GM08714 (cell line): Measurements from ENCODE around the gene CTTN.

Source experiments
- H3K4me3 ChIP-seq: fragments of 200-500 bp; sonication (Bioruptor generic); 2 replicates; pipeline ENCODE4 v1.5.1; 2014; ENCODE audit warnings: mild to moderate bottlenecking, low read length, inconsistent platforms
- ZNF274 ChIP-seq: IDR thresholded peaks from 2 replicates; pipeline ENCODE4 v1.6.1; 2012; ENCODE audit warnings: mild to moderate bottlenecking, low read depth, low read length

The CTTN gene

GRCh38 chr11:70456921-70457532 lies 58.7 kb downstream of the CTTN start:
- TF ChIP-seq ZNF274, result no peak
- no peak overlapping the region for H3K4me3 ChIP-seq

DNA sequence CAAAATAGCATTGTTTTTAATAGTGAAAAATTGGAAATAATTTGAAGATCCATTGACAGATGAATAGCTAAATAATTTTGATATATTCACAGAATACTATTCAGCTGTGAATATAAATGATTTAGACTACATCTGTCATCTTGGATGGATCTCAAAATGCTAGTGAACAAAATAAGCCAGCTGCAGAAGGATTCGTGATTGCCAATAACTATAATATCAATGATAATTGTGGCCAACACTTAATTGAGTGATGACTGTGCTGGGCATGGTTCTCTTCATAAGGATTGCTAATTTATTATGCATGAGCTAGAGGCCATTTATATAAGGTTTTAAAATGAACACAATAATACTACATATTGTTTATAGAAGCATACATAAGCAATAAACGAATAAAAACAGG lies 60.4 kb downstream of the CTTN start:
- no peak overlapping the region for H3K4me3 ChIP-seq
- TF ChIP-seq ZNF274, result no peak

DNA sequence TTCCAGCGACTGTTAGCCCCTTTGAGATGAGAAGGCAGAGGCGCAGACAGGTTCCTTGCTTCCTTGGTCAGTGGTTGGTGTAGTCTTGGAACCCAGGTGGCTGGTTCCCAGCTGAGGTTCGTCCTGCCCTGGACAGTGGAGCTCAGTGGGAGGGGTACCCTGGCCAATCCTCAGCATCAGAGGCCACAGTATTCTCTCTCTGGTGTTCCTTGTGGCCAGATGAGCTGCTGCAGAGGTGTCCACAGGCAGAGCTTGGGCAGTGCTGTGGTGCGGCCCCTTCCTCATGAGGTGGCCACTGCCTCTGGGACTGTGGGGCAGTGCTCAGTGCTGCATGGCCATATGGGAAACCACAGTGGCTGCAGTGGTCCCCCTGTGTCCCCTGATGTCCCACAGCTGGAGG lies 61.8 kb downstream of the CTTN start:
- TF ChIP-seq ZNF274, result no peak
- no peak overlapping the region for H3K4me3 ChIP-seq

GRCh38 chr11:70460964-70461363 lies 62.6 kb downstream of the CTTN start:
- H3K4me3 ChIP-seq, result no peak overlapping the region
- no peak for TF ChIP-seq ZNF274

- H3K4me3 ChIP-seq, result no peak overlapping the region
- no peak for TF ChIP-seq ZNF274
These were observed 64.6 kb downstream of the CTTN start for GRCh38 chr11:70462818-70463477.

GRCh38 chr11:70463478-70464255 lies 65.3 kb downstream of the CTTN start:
- no peak overlapping the region for H3K4me3 ChIP-seq

GRCh38 chr11:70464509-70465361 lies 66.4 kb downstream of the CTTN start:
- H3K4me3 ChIP-seq, result no peak overlapping the region

More at GRCh38 chr11:70463478-70464255, 65.3 kb downstream of the CTTN start:
- no peak for TF ChIP-seq ZNF274

GRCh38 chr11:70466154-70466553 lies 67.8 kb downstream of the CTTN start:
- H3K4me3 ChIP-seq, result no peak overlapping the region
- TF ChIP-seq ZNF274, result no peak

More at GRCh38 chr11:70464509-70465361, 66.4 kb downstream of the CTTN start:
- TF ChIP-seq ZNF274, result no peak

- TF ChIP-seq ZNF274, result no peak
These were observed 68.3 kb downstream of the CTTN start for GRCh38 chr11:70466596-70466995.

GRCh38 chr11:70467201-70468085 lies 69.1 kb downstream of the CTTN start:
- TF ChIP-seq ZNF274, result no peak
- no peak overlapping the region for H3K4me3 ChIP-seq

More at GRCh38 chr11:70466596-70466995, 68.3 kb downstream of the CTTN start:
- no peak overlapping the region for H3K4me3 ChIP-seq

GRCh38 chr11:70468256-70469195 lies 70.2 kb downstream of the CTTN start:
- H3K4me3 ChIP-seq, result no peak overlapping the region
- no peak for TF ChIP-seq ZNF274

- no peak for TF ChIP-seq ZNF274
- H3K4me3 ChIP-seq, result no peak overlapping the region
These were observed 71.8 kb downstream of the CTTN start for GRCh38 chr11:70470127-70470526.
